Left forelimb (tissue), 1 donor: ENCODE results near the gene WFDC1.

Source experiments
- DNase-seq: peaks from one replicate; pipeline ENCODE4 v3.0.0-alpha.2; 2018; ENCODE audit warnings: low spot score

WFDC1 gene

GRCh38 chr16:84378567-84378966, 83.9 kb downstream of the WFDC1 start:
- no peak for DNase-seq

GRCh38 chr16:84379008-84379708, 84.5 kb downstream of the WFDC1 start:
- DNase-seq, result no peak
